Measurements from ENCODE around the gene SNF8. TPM values are rescaled to one million over a fixed set of nuclear protein-coding genes. Genes with fewer than 3 reads are reported as not detected.

Gene SNF8
- total RNA-seq, 1 donor: 63.7 TPM

- no peaks in the 10 kb centered on the region for H3K79me2 ChIP-seq (ENCODE audit: insufficient read depth, low read length)
- H4K20me1 ChIP-seq (ENCODE audit: insufficient read depth, low read length): no peaks in the 10 kb centered on the region
- no peak overlapping the region for H3K4me3 ChIP-seq (ENCODE audit: insufficient read depth, low read length)
- H3K4me2 ChIP-seq (ENCODE audit: insufficient read depth, low read length): no peak overlapping the region
- no peaks in the 10 kb centered on the region for H3K9me3 ChIP-seq (ENCODE audit: low read depth, low read length)
- H3K27ac ChIP-seq (ENCODE audit: low read depth, low read length): no peak overlapping the region
- no peak overlapping the region for H2AFZ ChIP-seq (ENCODE audit: low read length)
- no peak for DNase-seq (ENCODE audit: insufficient read length, low spot score, missing footprints)
- TF ChIP-seq CTCF (IDR thresholded peaks at IDR 0.05; ENCODE audit: extremely low read depth, low read depth, low read length): no peak
- H3K4me1 ChIP-seq (ENCODE audit: insufficient read depth, low read length): no peaks in the 10 kb centered on the region
- H3K27me3 ChIP-seq (ENCODE audit: insufficient read depth, low read length): peaks cover 73% of the 10 kb centered on the region
- no peaks in the 10 kb centered on the region for H3K36me3 ChIP-seq (ENCODE audit: insufficient read depth, low read length)
Measured at GRCh38 chr17:48990882-48991357, 46.3 kb upstream of the SNF8 start.

GRCh38 chr17:48989100-48989499 lies 44.5 kb upstream of the SNF8 start:
- H3K79me2 ChIP-seq (ENCODE audit: insufficient read depth, low read length): no peaks in the 10 kb centered on the region
- no peak overlapping the region for H3K4me2 ChIP-seq (ENCODE audit: insufficient read depth, low read length)
- H3K9me3 ChIP-seq (ENCODE audit: low read depth, low read length): no peaks in the 10 kb centered on the region
- H3K4me3 ChIP-seq (ENCODE audit: insufficient read depth, low read length): no peak overlapping the region
- no peak overlapping the region for H3K27ac ChIP-seq (ENCODE audit: low read depth, low read length)
- no peak for TF ChIP-seq CTCF (IDR thresholded peaks at IDR 0.05; ENCODE audit: extremely low read depth, low read depth, low read length)
- H3K36me3 ChIP-seq (ENCODE audit: insufficient read depth, low read length): no peaks in the 10 kb centered on the region
- H3K27me3 ChIP-seq (ENCODE audit: insufficient read depth, low read length): peaks cover 59% of the 10 kb centered on the region
- H4K20me1 ChIP-seq (ENCODE audit: insufficient read depth, low read length): no peaks in the 10 kb centered on the region
- H3K4me1 ChIP-seq (ENCODE audit: insufficient read depth, low read length): no peaks in the 10 kb centered on the region
- no peak for DNase-seq (ENCODE audit: insufficient read length, low spot score, missing footprints)
- no peak overlapping the region for H2AFZ ChIP-seq (ENCODE audit: low read length)

GRCh38 chr17:48985436-48986245 lies 41.0 kb upstream of the SNF8 start:
- Histone ChIP-seq H3K4me2 (ENCODE audit: insufficient read depth, low read length) (no peak overlapping the region), H3K4me3 (ENCODE audit: insufficient read depth, low read length) (no peak overlapping the region), H2AFZ (ENCODE audit: low read length) (no peak overlapping the region), H3K4me1 (ENCODE audit: insufficient read depth, low read length) (no peaks in the 10 kb centered on the region), H4K20me1 (ENCODE audit: insufficient read depth, low read length) (no peaks in the 10 kb centered on the region), H3K36me3 (ENCODE audit: insufficient read depth, low read length) (no peaks in the 10 kb centered on the region), H3K27me3 (ENCODE audit: insufficient read depth, low read length) (peaks cover 25% of the 10 kb centered on the region), H3K79me2 (ENCODE audit: insufficient read depth, low read length) (no peaks in the 10 kb centered on the region), H3K27ac (ENCODE audit: low read depth, low read length) (no peak overlapping the region), H3K9me3 (ENCODE audit: low read depth, low read length) (no peaks in the 10 kb centered on the region)
- DNase-seq (ENCODE audit: insufficient read length, low spot score, missing footprints): no peak
- no peak for TF ChIP-seq CTCF (IDR thresholded peaks at IDR 0.05; ENCODE audit: extremely low read depth, low read depth, low read length)

DNA sequence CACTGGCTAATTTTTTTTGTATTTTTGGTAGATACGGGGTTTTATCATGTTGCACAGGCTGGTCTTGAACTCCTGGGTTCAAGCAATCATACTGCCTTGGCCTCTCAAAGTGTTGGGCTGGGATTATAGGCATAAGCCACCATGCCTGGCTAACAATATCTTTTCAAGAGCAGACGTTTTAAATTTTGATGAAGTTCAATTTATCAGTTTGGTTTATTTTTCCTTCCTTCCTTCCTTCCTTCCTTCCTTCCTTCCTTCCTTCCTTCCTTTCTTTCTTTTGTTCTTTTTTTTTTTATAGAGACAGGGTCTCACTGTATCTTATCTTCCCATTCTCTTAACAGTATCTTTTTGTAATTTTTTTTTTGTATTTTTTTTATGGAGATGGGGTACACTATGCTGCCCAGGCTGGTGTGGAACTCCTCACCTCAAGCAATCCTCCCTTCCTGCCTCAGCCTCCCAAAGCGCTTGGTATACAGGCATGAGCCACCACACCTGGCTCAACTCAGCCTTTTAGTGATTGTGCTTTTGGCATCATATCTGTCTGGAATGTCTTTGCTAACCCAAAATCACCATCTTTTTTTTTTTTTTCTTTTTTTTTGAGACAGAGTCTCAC lies 37.4 kb upstream of the SNF8 start:
- Histone ChIP-seq H3K27me3 (ENCODE audit: insufficient read depth, low read length) (peaks cover 8% of the 10 kb centered on the region), H2AFZ (ENCODE audit: low read length) (no peak overlapping the region), H3K36me3 (ENCODE audit: insufficient read depth, low read length) (no peaks in the 10 kb centered on the region), H3K4me2 (ENCODE audit: insufficient read depth, low read length) (no peak overlapping the region), H4K20me1 (ENCODE audit: insufficient read depth, low read length) (no peaks in the 10 kb centered on the region), H3K4me1 (ENCODE audit: insufficient read depth, low read length) (no peaks in the 10 kb centered on the region), H3K79me2 (ENCODE audit: insufficient read depth, low read length) (no peaks in the 10 kb centered on the region), H3K27ac (ENCODE audit: low read depth, low read length) (no peak overlapping the region), H3K9me3 (ENCODE audit: low read depth, low read length) (no peaks in the 10 kb centered on the region), H3K4me3 (ENCODE audit: insufficient read depth, low read length) (no peak overlapping the region)
- DNase-seq (ENCODE audit: insufficient read length, low spot score, missing footprints): no peak
- no peak for TF ChIP-seq CTCF (IDR thresholded peaks at IDR 0.05; ENCODE audit: extremely low read depth, low read depth, low read length)
